A549 (cell line): ENCODE data around the gene MON1A. TPM values are rescaled to one million over a fixed set of nuclear protein-coding genes. Genes with fewer than 3 reads are reported as not detected.

Experiments
- ATAC-seq, 2 experiments: fragments of 200-7000 bp in 1 of 2; fragments of >200 bp in 1 of 2; cut with Nextera tagmentation in 1 of 2; cut with Tn5 transposase in 1 of 2; 3 replicates each; pipeline versions ENCODE4 v1.8.0 to v1.9.1; 2018 to 2020; ENCODE audit warnings: mild to moderate bottlenecking in 1 of 2, moderate library complexity in 1 of 2
- CTCF ChIA-PET: fragments of 300-600 bp; sonication (Branson Sonifier 250); formaldehyde crosslinking; extraction: SDS; loops from one replicate; lab custom pipeline; 2021; ENCODE audit warnings: antibody characterized with exemption, inconsistent platforms; lab: Yijun Ruan, JAX
- POLR2A ChIA-PET: fragments of 350-600 bp; formaldehyde crosslinking; extraction: SDS; loops from one replicate; lab custom pipeline; 2021; ENCODE audit warnings: antibody characterized with exemption, inconsistent platforms; lab: Yijun Ruan, JAX
- DNase-seq, 2 experiments: peaks; one replicate each; pipeline versions ENCODE4 v3.0.0 to v3.0.0-alpha.2; 2011 to 2016; ENCODE audit warnings: low read depth in 1 of 2, low spot score in 1 of 2
- FAIRE-seq: peaks from 2 replicates; lab custom pipeline; 2011; peaks lifted over from hg19 to GRCh38; lab: Jason Lieb, UNC
- H3K27ac ChIP-seq, 2 experiments: fragments of >200 bp; sonication (Bioruptor Twin); formaldehyde crosslinking; 3 replicates each; pipeline ENCODE4 v1.5.1; 2016 to 2017
- H3K4me1 ChIP-seq: fragments of >200 bp; sonication (Bioruptor Twin); formaldehyde crosslinking; 3 replicates; pipeline ENCODE4 v1.6.1; 2016
- H3K4me2 ChIP-seq: fragments of >200 bp; sonication (Bioruptor Twin); formaldehyde crosslinking; 3 replicates; pipeline ENCODE4 v1.6.1; 2016
- H3K4me3 ChIP-seq: fragments of >200 bp; sonication (Bioruptor Twin); formaldehyde crosslinking; 3 replicates; pipeline ENCODE4 v1.5.1; 2016
- H3K9me3 ChIP-seq: fragments of >200 bp; sonication (Bioruptor Twin); formaldehyde crosslinking; 3 replicates; pipeline ENCODE4 v1.6.1; 2016
- BHLHE40 ChIP-seq: IDR thresholded peaks from 2 replicates; pipeline ENCODE4 v1.6.1; 2012; ENCODE audit warnings: low read depth, low read length, inconsistent platforms
- CBX2 ChIP-seq: fragments of 200-600 bp; sonication (generic); IDR thresholded peaks from 2 replicates; pipeline ENCODE4 v1.6.1; 2016; ENCODE audit warnings: low read depth, mild to moderate bottlenecking, borderline replicate concordance
- CHD2 ChIP-seq: fragments of 150-350 bp; IDR thresholded peaks from 2 replicates; pipeline ENCODE4 v1.6.1; 2014; ENCODE audit warnings: low read length; ENCODE audit not compliant: partially characterized antibody
- E2F6 ChIP-seq: IDR thresholded peaks from 2 replicates; pipeline ENCODE4 v1.6.1; 2012; ENCODE audit warnings: low read depth, borderline replicate concordance
- EHF ChIP-seq: fragments of 250-450 bp; sonication (Bioruptor Pico); IDR thresholded peaks from 2 replicates; pipeline ENCODE4 v1.5.0; 2020; ENCODE audit warnings: mild to moderate bottlenecking
- EHMT2 ChIP-seq: fragments of 200-600 bp; sonication (generic); IDR thresholded peaks from 2 replicates; pipeline ENCODE4 v1.6.1; 2016; ENCODE audit warnings: antibody characterized with exemption, low read depth, mild to moderate bottlenecking, moderate library complexity
- ELK1 ChIP-seq: fragments of 150-350 bp; IDR thresholded peaks from 2 replicates; pipeline ENCODE4 v1.6.1; 2014; ENCODE audit warnings: low read depth, mild to moderate bottlenecking, low read length
- EP300 ChIP-seq, 2 experiments: fragments of >200 bp; sonication (Bioruptor Twin); formaldehyde crosslinking; IDR thresholded peaks; 2 replicates in 1 of 2; 3 replicates in 1 of 2; pipeline ENCODE4 v1.6.1; 2016 to 2017
- FOSB ChIP-seq: fragments of 250-450 bp; sonication (Bioruptor Pico); IDR thresholded peaks from 2 replicates; pipeline ENCODE4 v1.5.0; 2020; ENCODE audit warnings: mild to moderate bottlenecking, moderate library complexity
- FOSL2 ChIP-seq, 2 experiments: fragments of 450-650 bp in 1 of 2; fragments of >200 bp in 1 of 2; sonication (Bioruptor Twin) in 1 of 2; formaldehyde crosslinking; IDR thresholded peaks; 2 replicates each; pipeline versions ENCODE4 v1.5.0 to v1.6.1; 2016 to 2020; ENCODE audit warnings: mild to moderate bottlenecking in 1 of 2, moderate library complexity in 1 of 2
- FOXS1 ChIP-seq: fragments of 250-450 bp; sonication (Bioruptor Pico); IDR thresholded peaks from 2 replicates; pipeline ENCODE4 v1.5.0; 2020; ENCODE audit warnings: mild to moderate bottlenecking, moderate library complexity
- GATA3 ChIP-seq: IDR thresholded peaks from 2 replicates; pipeline ENCODE4 v1.6.1; 2012; ENCODE audit warnings: borderline replicate concordance
- HDAC2 ChIP-seq: fragments of 200-600 bp; sonication (generic); IDR thresholded peaks from 2 replicates; pipeline ENCODE4 v1.6.1; 2016
- HOXB13 ChIP-seq: fragments of 250-450 bp; sonication (Bioruptor Pico); IDR thresholded peaks from 2 replicates; pipeline ENCODE4 v1.5.0; 2020; ENCODE audit warnings: low read depth, mild to moderate bottlenecking, moderate library complexity
- JUN ChIP-seq, 2 experiments: fragments of >200 bp; sonication (Bioruptor Twin); formaldehyde crosslinking; IDR thresholded peaks; 2 replicates in 1 of 2; 3 replicates in 1 of 2; pipeline ENCODE4 v1.6.1; 2016 to 2017
- JUNB ChIP-seq: fragments of >200 bp; sonication (Bioruptor Twin); formaldehyde crosslinking; IDR thresholded peaks from 2 replicates; pipeline ENCODE4 v1.6.1; 2016
- KDM1A ChIP-seq: fragments of 200-600 bp; sonication (generic); IDR thresholded peaks from 2 replicates; pipeline ENCODE4 v1.6.1; 2016; ENCODE audit warnings: low read depth, mild to moderate bottlenecking
- KDM5A ChIP-seq: fragments of 200-600 bp; sonication (generic); IDR thresholded peaks from 2 replicates; pipeline ENCODE4 v1.6.1; 2016; ENCODE audit warnings: antibody characterized with exemption, mild to moderate bottlenecking
- POLR2AphosphoS2 ChIP-seq: conservative IDR thresholded peaks from 2 replicates; pipeline ENCODE4 v1.6.1; 2012; ENCODE audit warnings: low read length, improper control_type of control experiment, inconsistent platforms
- RARB ChIP-seq: fragments of 250-450 bp; sonication (Bioruptor Pico); IDR thresholded peaks from 2 replicates; pipeline ENCODE4 v1.8.0; 2021; ENCODE audit warnings: mild to moderate bottlenecking, moderate library complexity
- RCOR1 ChIP-seq: fragments of 150-350 bp; IDR thresholded peaks from 2 replicates; pipeline ENCODE4 v1.6.1; 2014; ENCODE audit warnings: antibody characterized with exemption, low read length, low read depth
- RFX5 ChIP-seq: fragments of 450-650 bp; IDR thresholded peaks from 2 replicates; pipeline ENCODE4 v1.7.1; 2014; ENCODE audit warnings: antibody characterized with exemption, mild to moderate bottlenecking, moderate library complexity
- SREBF2 ChIP-seq: fragments of 450-650 bp; IDR thresholded peaks from 2 replicates; pipeline ENCODE4 v1.6.1; 2014; ENCODE audit warnings: mild to moderate bottlenecking, moderate library complexity
- TP53 ChIP-seq: fragments of 250-450 bp; sonication (Bioruptor Pico); IDR thresholded peaks from 2 replicates; pipeline ENCODE4 v1.5.0; 2021; ENCODE audit warnings: mild to moderate bottlenecking, moderate library complexity
- ZC3H11A ChIP-seq: fragments of 450-650 bp; IDR thresholded peaks from 2 replicates; pipeline ENCODE4 v1.6.1; 2014; ENCODE audit warnings: antibody characterized with exemption, mild to moderate bottlenecking
- ZNF302 ChIP-seq: fragments of 250-450 bp; sonication (Bioruptor Pico); IDR thresholded peaks from 2 replicates; pipeline ENCODE4 v1.9.0; 2021; ENCODE audit warnings: inconsistent platforms, mild to moderate bottlenecking, moderate library complexity
- WGBS: methylation state at CpG from one replicate; pipeline ENCODE4 v1.1.6; 2017; ENCODE audit errors: missing lambda C conversion rate; 5-methylcytosine and 5-hydroxymethylcytosine counted together
- polyA plus RNA-seq, 4 experiments: library from polyadenylated mRNA; depleted of rRNA in 3 of 4; stranded (reverse); fragments of >200 nt; fragmentation: RNase III in 1 of 4; extraction: RNeasy Plus Mini Kit Qiagen cat#74134 plus additional on column Dnase treatment in 1 of 4; gene quantifications; 2 replicates in 3 of 4; 3 replicates in 1 of 4; pipeline ENCODE4 v1.2.3, GENCODE V29; 2011 to 2017
- TF ChIP-seq, protein P1 (sequence below): fragments of >200 bp; sonication (Bioruptor Twin); formaldehyde crosslinking; IDR thresholded peaks from 3 replicates; pipeline ENCODE4 v1.6.1; 2016

The MON1A gene
- polyA plus RNA-seq, 2 of the 4 experiments (the other 2 are of a cell fraction), result 4.2 to 5.1 TPM

DNA sequence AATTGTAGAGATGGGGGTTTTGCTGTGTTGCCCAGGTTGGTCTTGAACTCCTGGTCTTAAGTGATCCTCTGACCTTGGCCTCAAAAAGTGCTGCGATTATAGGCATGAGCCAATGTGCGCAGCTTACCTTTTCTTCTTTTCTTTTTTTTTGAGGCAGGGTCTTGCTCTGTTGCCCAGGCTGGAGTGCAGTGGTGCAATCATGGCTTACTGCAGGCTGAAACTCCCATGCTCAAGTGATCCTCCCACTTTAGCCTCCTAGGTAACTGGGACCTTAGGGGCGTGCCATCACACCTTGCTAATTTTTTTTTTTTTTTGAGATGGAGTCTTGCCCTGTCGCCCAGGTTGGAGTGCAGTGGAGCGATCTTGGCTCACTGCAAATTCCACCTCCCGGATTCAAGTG, 23.3 kb upstream of the MON1A start:
- Histone ChIP-seq H3K4me3 (no peak overlapping the region), H3K27ac (no peak overlapping the region), H3K9me3 (no peaks in the 10 kb centered on the region), H3K4me1 (peaks cover 17% of the 10 kb centered on the region; the same call in 2 of the 3 replicates), H3K4me2 (no peak overlapping the region)
- TF ChIP-seq GATA3 (no peak), E2F6 (no peak), JUN (IDR thresholded peaks at IDR 0.05) (no peak), EHMT2 (no peak), EHF (no peak), SREBF2 (no peak), FOSL2 (IDR thresholded peaks at IDR 0.05) (no peak), FOSL2 (CRISPR knock-in tag; IDR thresholded peaks at IDR 0.05) (no peak), ZNF302 (no peak), JUNB (no peak), KDM5A (no peak), CBX2 (no peak), TP53 (CRISPR knock-in tag) (no peak), KDM1A (no peak), POLR2AphosphoS2 (no peak), ZC3H11A (no peak), FOXS1 (CRISPR knock-in tag) (no peak), BHLHE40 (no peak), FOSB (CRISPR knock-in tag) (no peak)
- TF ChIP-seq, protein P1, sequence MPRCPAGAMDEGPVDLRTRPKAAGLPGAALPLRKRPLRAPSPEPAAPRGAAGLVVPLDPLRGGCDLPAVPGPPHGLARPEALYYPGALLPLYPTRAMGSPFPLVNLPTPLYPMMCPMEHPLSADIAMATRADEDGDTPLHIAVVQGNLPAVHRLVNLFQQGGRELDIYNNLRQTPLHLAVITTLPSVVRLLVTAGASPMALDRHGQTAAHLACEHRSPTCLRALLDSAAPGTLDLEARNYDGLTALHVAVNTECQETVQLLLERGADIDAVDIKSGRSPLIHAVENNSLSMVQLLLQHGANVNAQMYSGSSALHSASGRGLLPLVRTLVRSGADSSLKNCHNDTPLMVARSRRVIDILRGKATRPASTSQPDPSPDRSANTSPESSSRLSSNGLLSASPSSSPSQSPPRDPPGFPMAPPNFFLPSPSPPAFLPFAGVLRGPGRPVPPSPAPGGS, result no peak
- 98% methylated on average over 6 of the region's 6 CpGs for WGBS
- ChIA-PET POLR2A (no interaction called here), CTCF (interaction anchor here (0.6 kb wide), 1 partner anchor 205 kb away, joined by 3 read pairs; no protein-coding TSS in a partner anchor)
- DNase-seq (no peak), FAIRE-seq (no peak), ATAC-seq (no peak)

GRCh38 chr3:49942651-49943050, 13.0 kb upstream of the MON1A start:
- no peak for TF ChIP-seq KDM5A
- TF ChIP-seq, protein P1, result no peak
- TF ChIP-seq E2F6, result no peak
- TF ChIP-seq GATA3, result no peak
- no peak for TF ChIP-seq RARB (CRISPR knock-in tag)
- TF ChIP-seq TP53 (CRISPR knock-in tag), result no peak
- TF ChIP-seq RCOR1, result no peak
- no peak for TF ChIP-seq EP300 (IDR thresholded peaks at IDR 0.05)
- no peak for TF ChIP-seq ELK1
- no peak for TF ChIP-seq RFX5
- no peak for TF ChIP-seq FOXS1 (CRISPR knock-in tag)
- no peak for TF ChIP-seq CHD2
- TF ChIP-seq HOXB13 (CRISPR knock-in tag), result no peak
- TF ChIP-seq HDAC2, result no peak
- TF ChIP-seq BHLHE40, result no peak
- TF ChIP-seq, all 56 proteins: peak for 0
- ATAC-seq (no peak), DNase-seq (no peak), FAIRE-seq (no peak)
- ChIA-PET POLR2A (no interaction called here), CTCF (no interaction called here)
- WGBS, result 78% methylated on average over 2 of the region's 2 CpGs
- no peaks in the 10 kb centered on the region for H3K9me3 ChIP-seq
- no peak overlapping the region for H3K27ac ChIP-seq
- H3K4me2 ChIP-seq, result no peak overlapping the region
- no peak overlapping the region for H3K4me3 ChIP-seq
- H3K4me1 ChIP-seq, result 0 out of 3 replicates have a peak, but pooled peaks cover 3% of the 10 kb centered on the region
